BJ (cell line): ENCODE results near the gene PPP2R5C. TPM values are rescaled to one million over a fixed set of nuclear protein-coding genes. Genes with fewer than 3 reads are reported as not detected.

Experiments
- CTCF ChIA-PET: fragments of 350-600 bp; formaldehyde crosslinking; extraction: SDS; loops from one replicate; lab custom pipeline; 2021; ENCODE audit warnings: antibody characterized with exemption, inconsistent platforms; lab: Yijun Ruan, JAX
- POLR2A ChIA-PET: fragments of 300-600 bp; sonication (Branson Sonifier 250); formaldehyde crosslinking; extraction: SDS; loops from one replicate; lab custom pipeline; 2021; ENCODE audit warnings: antibody characterized with exemption; lab: Charles Lee
- DNase-seq: peaks from one replicate; pipeline ENCODE4 v3.0.0-alpha.2; 2011; ENCODE audit warnings: low read depth
- H3K27me3 ChIP-seq: 2 replicates; pipeline ENCODE4 v1.6.0; 2011; ENCODE audit warnings: low read length; ENCODE audit not compliant: control insufficient read depth, insufficient read depth
- H3K36me3 ChIP-seq: 2 replicates; pipeline ENCODE4 v1.5.1; 2011; ENCODE audit warnings: low read length; ENCODE audit not compliant: control insufficient read depth, insufficient read depth
- H3K4me3 ChIP-seq: 2 replicates; pipeline ENCODE4 v1.5.1; 2011; ENCODE audit warnings: low read depth, mild to moderate bottlenecking, control low read depth, low read length
- polyA plus RNA-seq: library from polyadenylated mRNA; depleted of rRNA; stranded (reverse); fragments of >200 nt; gene quantifications from 2 replicates; pipeline ENCODE4 v1.2.3, GENCODE V29; 2011
- TF ChIP-seq, protein P1 (sequence below): IDR thresholded peaks from 2 replicates; pipeline ENCODE4 v1.5.1; 2011; ENCODE audit warnings: low read depth, mild to moderate bottlenecking, control low read depth, inconsistent platforms, low read length, moderate library complexity; ENCODE audit not compliant: insufficient read depth

The PPP2R5C gene
- polyA plus RNA-seq, 1 experiment: 55.8 TPM

DNA sequence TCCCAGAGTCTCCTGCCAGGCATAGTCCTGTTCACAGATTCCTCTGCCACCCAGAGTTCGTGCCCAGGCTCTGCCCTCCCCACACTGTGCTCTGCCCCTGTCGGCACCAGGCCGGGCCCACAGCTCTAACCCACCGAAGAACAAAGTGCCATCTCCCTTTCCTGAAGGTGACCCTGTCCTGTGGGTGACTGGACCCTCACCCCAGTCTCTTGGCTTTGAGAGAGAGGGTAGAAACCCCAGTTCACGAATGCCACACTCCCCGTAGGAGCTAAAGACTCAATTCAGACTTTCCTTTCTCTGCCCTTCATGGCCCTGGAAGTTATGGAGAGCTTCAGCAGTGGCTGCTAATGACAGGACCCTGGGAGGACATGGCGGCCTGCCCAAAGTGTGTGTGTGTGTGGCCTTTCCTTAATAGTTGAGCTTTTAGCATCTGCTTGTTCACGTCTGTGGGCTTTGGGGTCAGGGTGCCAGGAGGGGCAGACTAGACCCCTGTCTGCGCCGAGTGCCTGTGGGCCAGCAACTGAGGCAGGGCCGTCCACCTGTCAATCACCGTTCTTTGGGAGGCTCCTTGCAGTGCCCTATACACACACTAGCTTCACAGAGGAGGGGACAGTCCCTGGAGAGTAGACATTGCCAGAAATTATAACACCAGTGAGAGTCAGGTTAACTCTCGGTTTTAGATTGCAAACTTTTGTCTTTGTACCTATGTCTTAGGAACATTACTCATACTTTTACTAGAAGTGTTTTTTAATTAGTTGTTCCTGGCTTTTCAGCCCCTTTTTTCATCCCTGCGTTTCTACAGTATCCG is 118.2 kb downstream of the PPP2R5C start:
- Histone ChIP-seq H3K4me3 (no peak overlapping the region), H3K27me3 (no peaks in the 10 kb centered on the region), H3K36me3 (peaks cover 14% of the 10 kb centered on the region)
- ChIA-PET CTCF (interaction anchor here (1.6 to 2.6 kb wide), 2 partner anchors 11 to 109 kb away, joined by 4 to 6 read pairs; no protein-coding TSS in a partner anchor), POLR2A (no interaction called here)
- no peak for DNase-seq
- TF ChIP-seq, protein P1, sequence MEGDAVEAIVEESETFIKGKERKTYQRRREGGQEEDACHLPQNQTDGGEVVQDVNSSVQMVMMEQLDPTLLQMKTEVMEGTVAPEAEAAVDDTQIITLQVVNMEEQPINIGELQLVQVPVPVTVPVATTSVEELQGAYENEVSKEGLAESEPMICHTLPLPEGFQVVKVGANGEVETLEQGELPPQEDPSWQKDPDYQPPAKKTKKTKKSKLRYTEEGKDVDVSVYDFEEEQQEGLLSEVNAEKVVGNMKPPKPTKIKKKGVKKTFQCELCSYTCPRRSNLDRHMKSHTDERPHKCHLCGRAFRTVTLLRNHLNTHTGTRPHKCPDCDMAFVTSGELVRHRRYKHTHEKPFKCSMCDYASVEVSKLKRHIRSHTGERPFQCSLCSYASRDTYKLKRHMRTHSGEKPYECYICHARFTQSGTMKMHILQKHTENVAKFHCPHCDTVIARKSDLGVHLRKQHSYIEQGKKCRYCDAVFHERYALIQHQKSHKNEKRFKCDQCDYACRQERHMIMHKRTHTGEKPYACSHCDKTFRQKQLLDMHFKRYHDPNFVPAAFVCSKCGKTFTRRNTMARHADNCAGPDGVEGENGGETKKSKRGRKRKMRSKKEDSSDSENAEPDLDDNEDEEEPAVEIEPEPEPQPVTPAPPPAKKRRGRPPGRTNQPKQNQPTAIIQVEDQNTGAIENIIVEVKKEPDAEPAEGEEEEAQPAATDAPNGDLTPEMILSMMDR: no peak

DNA sequence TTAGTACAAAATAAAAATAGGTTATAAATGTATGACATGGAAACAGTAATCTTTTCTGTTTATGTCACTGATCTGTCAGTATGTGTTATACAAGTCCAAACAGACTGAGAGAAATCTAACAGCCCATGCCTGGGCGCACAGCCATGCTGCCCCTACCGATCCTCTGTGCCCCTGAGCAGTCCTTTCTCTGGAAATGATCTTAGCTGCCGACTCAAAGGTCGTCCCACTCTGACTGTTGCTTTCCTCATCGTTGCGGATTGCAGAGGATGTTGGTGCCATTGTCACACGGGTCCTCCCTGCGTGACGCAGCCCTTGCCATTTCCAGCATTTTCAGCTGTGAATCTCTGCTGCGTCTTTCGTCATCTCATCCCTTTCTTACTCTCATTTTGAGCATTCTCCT is 119.9 kb downstream of the PPP2R5C start:
- Histone ChIP-seq H3K36me3 (peaks cover 20% of the 10 kb centered on the region), H3K4me3 (no peak overlapping the region), H3K27me3 (no peaks in the 10 kb centered on the region)
- ChIA-PET CTCF (interaction anchor here (2.6 kb wide), 1 partner anchor 110 kb away, joined by 6 read pairs; no protein-coding TSS in a partner anchor), POLR2A (no interaction called here)
- DNase-seq: no peak
- TF ChIP-seq, protein P1: no peak

DNA sequence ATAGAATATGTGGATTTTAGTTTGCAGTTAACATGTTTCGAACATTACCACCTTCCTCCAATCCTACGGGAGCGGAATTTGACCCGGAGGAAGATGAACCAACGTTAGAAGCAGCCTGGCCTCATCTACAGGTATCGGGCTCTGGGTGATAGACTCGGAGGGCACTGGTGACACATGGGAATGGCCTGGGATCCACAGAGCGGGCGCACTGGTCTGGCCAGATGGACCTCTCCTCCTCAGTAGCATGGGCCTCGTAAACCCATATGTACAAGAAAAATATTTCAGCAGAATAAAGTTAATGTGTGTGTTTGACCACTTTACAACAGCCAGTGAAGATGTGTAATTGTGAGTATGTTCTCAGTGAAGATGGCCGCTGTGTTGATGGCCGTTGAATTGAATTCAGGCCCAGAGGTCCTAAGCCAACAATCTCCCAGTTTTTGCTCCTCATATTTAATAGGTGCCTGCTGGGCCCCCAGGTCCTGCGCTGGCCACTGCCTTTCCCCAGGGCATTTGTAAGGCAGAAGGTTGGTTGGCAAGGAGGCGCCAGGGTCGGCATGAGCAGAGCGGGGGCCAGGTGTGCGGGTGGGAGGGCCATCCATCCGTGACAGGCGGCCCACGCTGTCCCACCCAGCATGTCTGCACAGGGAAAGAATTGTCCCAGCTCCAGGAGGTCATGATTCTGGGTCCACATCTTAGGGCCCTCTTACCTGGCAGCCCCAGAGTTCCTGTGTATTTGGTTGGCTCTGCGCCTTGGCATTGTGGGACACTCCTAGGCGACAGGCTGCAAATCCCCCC is 120.8 kb downstream of the PPP2R5C start:
- no peak for DNase-seq
- H3K4me3 ChIP-seq: no peak overlapping the region
- TF ChIP-seq, protein P1: no peak
- no peaks in the 10 kb centered on the region for H3K27me3 ChIP-seq
- peaks cover 21% of the 10 kb centered on the region for H3K36me3 ChIP-seq
- CTCF ChIA-PET: interaction anchor here (1.4 kb wide), 1 partner anchor 112 kb away, joined by 5 read pairs; no protein-coding TSS in a partner anchor
- POLR2A ChIA-PET: no interaction called here

DNA sequence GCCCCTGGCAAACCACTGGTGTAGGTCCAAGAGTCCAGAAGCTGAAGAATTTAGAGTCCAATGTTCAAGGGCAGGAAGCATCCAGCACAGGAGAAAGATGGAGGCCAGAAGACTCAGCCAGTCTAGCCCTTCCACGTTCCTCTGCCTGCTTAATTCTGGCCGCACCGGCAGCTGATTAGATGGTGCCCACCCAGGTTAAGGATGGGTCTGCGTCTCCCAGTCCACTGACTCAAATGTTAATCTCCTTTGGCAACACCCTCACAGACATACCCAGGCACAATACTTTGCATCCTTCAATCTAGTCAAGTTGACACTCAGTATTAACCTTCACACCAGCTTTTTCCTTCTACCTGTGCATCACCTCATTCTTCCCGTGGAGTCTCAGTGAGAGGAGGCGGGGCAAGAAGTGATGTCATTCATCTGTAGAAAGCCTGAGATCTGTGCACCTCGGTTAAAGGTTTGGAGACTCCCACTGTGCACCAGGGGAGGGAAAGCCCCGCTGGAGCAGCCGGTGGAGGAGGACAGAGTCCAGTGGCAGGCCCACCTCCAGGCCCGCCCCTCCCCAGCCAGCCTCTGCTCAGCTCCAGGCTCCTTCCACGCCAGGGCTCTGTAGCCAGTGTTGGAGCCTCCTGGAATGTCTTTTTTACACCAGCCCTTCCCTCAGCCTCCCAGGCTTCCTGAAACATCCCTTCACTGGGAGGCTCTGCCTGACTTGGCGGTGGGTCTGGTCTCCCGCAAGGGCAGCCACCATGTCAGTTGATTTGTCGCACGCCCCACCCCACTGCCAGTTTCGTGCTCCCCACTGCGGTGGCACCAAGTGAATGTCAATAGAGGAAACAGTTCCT is 122.8 kb downstream of the PPP2R5C start:
- Histone ChIP-seq H3K27me3 (no peaks in the 10 kb centered on the region), H3K36me3 (peaks cover 24% of the 10 kb centered on the region), H3K4me3 (no peak overlapping the region)
- ChIA-PET POLR2A (no interaction called here), CTCF (no interaction called here)
- no peak for DNase-seq
- TF ChIP-seq, protein P1: no peak
